Neuronal stem cell (in vitro differentiated cells): ENCODE measurements around the gene TDRD9.
A peak's percentile ranks its signal among the peaks of the same experiment; 100 is the strongest.

Experiments
- DNase-seq: peaks from one replicate; pipeline ENCODE4 v3.0.0-alpha.2; 2013; ENCODE audit warnings: low spot score
- H2AFZ ChIP-seq: one replicate; pipeline ENCODE4 v1.6.1; 2013; ENCODE audit warnings: mild to moderate bottlenecking, low read length, inconsistent platforms
- H2AK5ac ChIP-seq: 2 replicates; pipeline ENCODE4 v1.6.1; 2013; ENCODE audit warnings: low read depth, mild to moderate bottlenecking, inconsistent platforms, low read length, moderate library complexity, mixed read lengths
- H2BK120ac ChIP-seq: 2 replicates; pipeline ENCODE4 v1.6.1; 2013; ENCODE audit warnings: low read depth, mild to moderate bottlenecking, inconsistent platforms, low read length, moderate library complexity, mixed read lengths
- H2BK12ac ChIP-seq: one replicate; pipeline ENCODE4 v1.6.1; 2013; ENCODE audit warnings: low read length, inconsistent platforms
- H2BK15ac ChIP-seq: 2 replicates; pipeline ENCODE4 v1.6.1; 2013; ENCODE audit warnings: mild to moderate bottlenecking, low read length, inconsistent platforms, mixed read lengths
- H2BK5ac ChIP-seq: one replicate; pipeline ENCODE4 v1.6.1; 2013; ENCODE audit warnings: inconsistent platforms, mild to moderate bottlenecking, low read length, moderate library complexity
- H3K14ac ChIP-seq: one replicate; pipeline ENCODE4 v1.6.1; 2013; ENCODE audit warnings: low read length, inconsistent platforms
- H3K18ac ChIP-seq: 2 replicates; pipeline ENCODE4 v1.6.1; 2013; ENCODE audit warnings: low read length, inconsistent platforms
- H3K23ac ChIP-seq: 2 replicates; pipeline ENCODE4 v1.6.1; 2013; ENCODE audit warnings: low read depth, mild to moderate bottlenecking, mixed read lengths, low read length, inconsistent platforms; ENCODE audit not compliant: poor library complexity
- H3K27ac ChIP-seq: replicated peaks from 3 replicates; pipeline ENCODE4 v1.5.1; 2013; ENCODE audit warnings: low read length, inconsistent platforms
- H3K27me3 ChIP-seq, 3 experiments: 2 replicates each; pipeline ENCODE4 v1.6.1; 2013; ENCODE audit warnings: low read length in 3 of 3, mild to moderate bottlenecking in 2 of 3, inconsistent platforms in 1 of 3, low read depth in 1 of 3, mixed read lengths in 1 of 3, moderate library complexity in 1 of 3; ENCODE audit not compliant: control insufficient read depth in 3 of 3, insufficient read depth in 3 of 3
- H3K36me3 ChIP-seq, 2 donors: replicated peaks in 1 of 2; 2 replicates each; pipeline ENCODE4 v1.6.1; 2013; ENCODE audit warnings: low read length in 2 of 2; ENCODE audit not compliant: control insufficient read depth in 2 of 2, insufficient read depth in 2 of 2
- H3K4ac ChIP-seq: 2 replicates; pipeline ENCODE4 v1.6.1; 2013; ENCODE audit warnings: inconsistent platforms, mild to moderate bottlenecking, low read length, moderate library complexity
- H3K4me1 ChIP-seq, 2 donors: 1 replicate in 1 of 2; 2 replicates in 1 of 2; pipeline ENCODE4 v1.6.1; 2013; ENCODE audit warnings: low read length in 2 of 2, low read depth in 1 of 2; ENCODE audit not compliant: control insufficient read depth in 2 of 2, insufficient read depth in 1 of 2
- H3K4me2 ChIP-seq: one replicate; pipeline ENCODE4 v1.6.1; 2013; ENCODE audit warnings: mild to moderate bottlenecking, low read length, inconsistent platforms; ENCODE audit not compliant: insufficient read depth, poor library complexity, severe bottlenecking
- H3K4me3 ChIP-seq, 2 donors: 2 replicates each; pipeline ENCODE4 v1.5.1; 2013; ENCODE audit warnings: low read length in 2 of 2, mild to moderate bottlenecking in 2 of 2, inconsistent platforms in 1 of 2, moderate library complexity in 1 of 2
- H3K79me1 ChIP-seq: one replicate; pipeline ENCODE4 v1.6.1; 2013; ENCODE audit warnings: low read depth, mild to moderate bottlenecking, inconsistent platforms, low read length, moderate library complexity
- H3K9ac ChIP-seq: one replicate; pipeline ENCODE4 v1.6.1; 2013; ENCODE audit warnings: mild to moderate bottlenecking, low read depth, low read length, inconsistent platforms; ENCODE audit not compliant: poor library complexity
- H3K9me3 ChIP-seq, 2 donors: replicated peaks in 1 of 2; 2 replicates each; pipeline versions ENCODE3 to v1.6.1; 2013; ENCODE audit warnings: low read length in 2 of 2, mild to moderate bottlenecking in 2 of 2, inconsistent platforms in 1 of 2, low read depth in 1 of 2, mixed read lengths in 1 of 2, moderate library complexity in 1 of 2; ENCODE audit not compliant: control insufficient read depth in 2 of 2, insufficient read depth in 1 of 2
- H4K8ac ChIP-seq: one replicate; pipeline ENCODE4 v1.6.1; 2013; ENCODE audit warnings: low read depth, mild to moderate bottlenecking, inconsistent platforms, low read length, moderate library complexity
- H4K91ac ChIP-seq: one replicate; pipeline ENCODE4 v1.6.1; 2013; ENCODE audit warnings: low read length, low read depth, mild to moderate bottlenecking, inconsistent platforms; ENCODE audit not compliant: poor library complexity
- WGBS, 2 donors: extraction: QIAGEN DNeasy Blood & Tissue Kit; methylation state at CpG; one replicate each; pipeline ENCODE4 v1.1.7; 2013; ENCODE audit warnings: missing lambda C conversion rate in 2 of 2, mixed read lengths in 1 of 2; ENCODE audit not compliant: insufficient read length in 2 of 2, insufficient replicate concordance in 1 of 2; ENCODE audit errors: extremely low coverage in 2 of 2; 5-methylcytosine and 5-hydroxymethylcytosine counted together

The TDRD9 gene

GRCh38 chr14:104054222-104054905 lies 126.1 kb downstream of the TDRD9 start:
- H3K36me3 ChIP-seq = no peaks in the 10 kb centered on the region
- no peak overlapping the region for H3K4ac ChIP-seq
- H2AFZ ChIP-seq = no peak overlapping the region
- H4K8ac ChIP-seq = no peak overlapping the region
- H3K18ac ChIP-seq = peak overlapping the region; percentile 88
- no CpG with 5 or more reads among the region's 16 CpGs for WGBS, 2 donors
- H3K79me1 ChIP-seq = no peaks in the 10 kb centered on the region
- H3K9ac ChIP-seq = no peak overlapping the region
- peak overlapping the region; percentile 49 for H2BK15ac ChIP-seq
- H2AK5ac ChIP-seq = peak overlapping the region; percentile 63
- no peaks in the 10 kb centered on the region for H3K4me1 ChIP-seq
- H4K91ac ChIP-seq = peak overlapping the region; percentile 75
- no peaks in the 10 kb centered on the region for H3K9me3 ChIP-seq
- H3K4me2 ChIP-seq = no peak overlapping the region
- H3K4me3 ChIP-seq = no peak overlapping the region
- H3K27me3 ChIP-seq = peaks cover 0 to 15% (median 0%) of the 10 kb centered on the region in 3 experiments
- H2BK120ac ChIP-seq = no peak overlapping the region
- H3K14ac ChIP-seq = peak overlapping the region; percentile 98
- peak overlapping the region; percentile 59 for H3K23ac ChIP-seq
- no peak overlapping the region for H3K27ac ChIP-seq
- H2BK12ac ChIP-seq = no peak overlapping the region
- DNase-seq = no peak
- no peak overlapping the region for H2BK5ac ChIP-seq

GRCh38 chr14:104062281-104062680 lies 134.0 kb downstream of the TDRD9 start:
- Histone ChIP-seq H3K9ac (no peak overlapping the region), H3K79me1 (no peaks in the 10 kb centered on the region), H4K91ac (no peak overlapping the region), H3K14ac (no peak overlapping the region), H3K4ac (no peak overlapping the region), H2BK5ac (no peak overlapping the region), H3K27ac (no peak overlapping the region), H3K9me3 (peaks cover 0 to 5% of the 10 kb centered on the region in 2 donors), H2AK5ac (no peak overlapping the region), H2BK15ac (no peak overlapping the region), H2BK12ac (no peak overlapping the region), H4K8ac (no peak overlapping the region), H3K4me1 (no peaks in the 10 kb centered on the region), H2BK120ac (no peak overlapping the region), H3K36me3 (no peaks in the 10 kb centered on the region), H3K27me3 (peaks cover 0 to 3% (median 0%) of the 10 kb centered on the region in 3 experiments), H2AFZ (no peak overlapping the region), H3K4me3 (no peak overlapping the region), H3K4me2 (no peak overlapping the region), H3K23ac (no peak overlapping the region), H3K18ac (no peak overlapping the region)
- no CpG with 5 or more reads among the region's 1 CpG for WGBS, 2 donors
- DNase-seq = no peak

GRCh38 chr14:104064003-104064402 lies 135.7 kb downstream of the TDRD9 start:
- Histone ChIP-seq H3K18ac (no peak overlapping the region), H3K9me3 (peaks cover 0 to 5% of the 10 kb centered on the region in 2 donors), H3K36me3 (no peaks in the 10 kb centered on the region), H4K91ac (no peak overlapping the region), H3K14ac (no peak overlapping the region), H3K4me2 (no peak overlapping the region), H3K9ac (no peak overlapping the region), H2BK12ac (no peak overlapping the region), H3K27ac (no peak overlapping the region), H2BK5ac (no peak overlapping the region), H2BK15ac (no peak overlapping the region), H2BK120ac (no peak overlapping the region), H3K79me1 (no peaks in the 10 kb centered on the region), H3K27me3 (peaks cover 0 to 9% (median 0%) of the 10 kb centered on the region in 3 experiments), H3K4ac (no peak overlapping the region), H4K8ac (no peak overlapping the region), H3K4me3 (no peak overlapping the region), H3K4me1 (no peaks in the 10 kb centered on the region), H2AFZ (no peak overlapping the region), H3K23ac (no peak overlapping the region), H2AK5ac (no peak overlapping the region)
- DNase-seq = no peak
- WGBS, 2 donors = no CpG with 5 or more reads among the region's 10 CpGs

- no CpG with 5 or more reads among the region's 5 CpGs for WGBS, 2 donors
- peaks cover 0 to 20% (median 0%) of the 10 kb centered on the region in 3 experiments for H3K27me3 ChIP-seq
Measured at GRCh38 chr14:104066279-104066678, 138.0 kb downstream of the TDRD9 start.

More at GRCh38 chr14:104066279-104066678, 138.0 kb downstream of the TDRD9 start:
- Histone ChIP-seq H3K9me3 (peaks cover 0 to 5% of the 10 kb centered on the region in 2 donors), H2BK12ac (no peak overlapping the region), H4K91ac (no peak overlapping the region), H3K4ac (no peak overlapping the region), H3K4me1 (no peaks in the 10 kb centered on the region), H3K9ac (no peak overlapping the region), H3K4me3 (no peak overlapping the region), H3K4me2 (no peak overlapping the region), H2BK120ac (no peak overlapping the region), H2BK5ac (no peak overlapping the region), H3K36me3 (no peaks in the 10 kb centered on the region), H3K79me1 (no peaks in the 10 kb centered on the region), H3K23ac (no peak overlapping the region), H3K27ac (no peak overlapping the region), H4K8ac (no peak overlapping the region), H3K14ac (no peak overlapping the region), H2AFZ (no peak overlapping the region), H3K18ac (no peak overlapping the region), H2AK5ac (no peak overlapping the region), H2BK15ac (no peak overlapping the region)
- no peak for DNase-seq
